HepG2 (cell line): ENCODE data around the gene SGPL1. TPM values are rescaled to one million over a fixed set of nuclear protein-coding genes. Genes with fewer than 3 reads are reported as not detected.

Experiments
- ATAC-seq: fragments of 200-7000 bp; cut with Tn5 transposase; 3 replicates; pipeline ENCODE4 v1.9.1; 2020; ENCODE audit warnings: mild to moderate bottlenecking, moderate library complexity
- BruUV-seq: library from RNA; stranded (reverse); fragments of 400-500 nt; replicated peaks from 2 replicates; lab custom pipeline; 2021; lab: Mats Ljungman, UMichigan
- CTCF ChIA-PET: fragments of 300-600 bp; formaldehyde crosslinking; extraction: SDS; loops from one replicate; lab custom pipeline; 2021; ENCODE audit warnings: low total read pairs, inconsistent platforms, low intra/inter-chr PET ratio; lab: Yijun Ruan, JAX
- POLR2A ChIA-PET: fragments of 350-600 bp; sonication (Branson Sonifier 250); formaldehyde crosslinking; loops from one replicate; lab custom pipeline; 2020; ENCODE audit warnings: antibody characterized with exemption, inconsistent platforms; lab: Yijun Ruan, JAX
- DNase-seq: peaks from one replicate; pipeline ENCODE4 v3.0.0-alpha.2; 2015; ENCODE audit warnings: low spot score
- FAIRE-seq: peaks from 3 replicates; lab custom pipeline; 2011; peaks lifted over from hg19 to GRCh38; lab: Jason Lieb, UNC
- H2AFZ ChIP-seq: one replicate; pipeline ENCODE4 v1.6.1; 2011; ENCODE audit warnings: low read length, inconsistent platforms
- H3K27ac ChIP-seq: fragments of 300-600 bp; 3 replicates; pipeline ENCODE4 v1.8.0; 2011; ENCODE audit warnings: mixed run types, mild to moderate bottlenecking, mixed read lengths, low read length, inconsistent platforms; ENCODE audit not compliant: insufficient read depth; ENCODE audit errors: extremely low read length
- H3K27me3 ChIP-seq, 2 experiments: fragments of 200-600 bp in 1 of 2; 2 replicates in 1 of 2; 3 replicates in 1 of 2; pipeline versions ENCODE4 v1.6.0 to v1.8.0; 2011; ENCODE audit warnings: low read length in 2 of 2, mild to moderate bottlenecking in 2 of 2, moderate library complexity in 2 of 2, inconsistent platforms in 1 of 2; ENCODE audit not compliant: insufficient read depth in 2 of 2, control insufficient read depth in 1 of 2
- H3K36me3 ChIP-seq, 2 experiments: fragments of 200-600 bp in 1 of 2; replicated peaks in 1 of 2; 2 replicates in 1 of 2; 3 replicates in 1 of 2; pipeline versions ENCODE4 v1.5.1 to v1.8.0; 2011; ENCODE audit warnings: low read length in 2 of 2, inconsistent platforms in 1 of 2; ENCODE audit not compliant: insufficient read depth in 2 of 2, control insufficient read depth in 1 of 2
- H3K4me1 ChIP-seq: 2 replicates; pipeline ENCODE4 v1.5.1; 2012; ENCODE audit warnings: low read length, inconsistent platforms; ENCODE audit not compliant: insufficient read depth
- H3K4me2 ChIP-seq: 2 replicates; pipeline ENCODE4 v1.6.0; 2011; ENCODE audit warnings: low read depth, low read length, inconsistent platforms
- H3K4me3 ChIP-seq, 3 experiments: fragments of 200-600 bp in 1 of 3; sonication (generic), shearing (Covaris generic) in 1 of 3; replicated peaks in 1 of 3; 2 replicates each; pipeline ENCODE4 v1.5.1; 2011 to 2016; ENCODE audit warnings: low read length in 3 of 3, inconsistent platforms in 2 of 3, low read depth in 2 of 3, mild to moderate bottlenecking in 2 of 3, control low read depth in 1 of 3, mixed read lengths in 1 of 3; ENCODE audit not compliant: insufficient read depth in 1 of 3
- H3K79me2 ChIP-seq: one replicate; pipeline ENCODE4 v1.6.1; 2011; ENCODE audit warnings: low read length, inconsistent platforms; ENCODE audit not compliant: insufficient read depth
- H3K9ac ChIP-seq: 2 replicates; pipeline ENCODE4 v1.6.0; 2011; ENCODE audit warnings: mild to moderate bottlenecking, low read depth, low read length, inconsistent platforms; ENCODE audit not compliant: insufficient read depth
- H3K9me3 ChIP-seq: 2 replicates; pipeline ENCODE4 v1.5.1; 2012; ENCODE audit warnings: mild to moderate bottlenecking, low read length
- H4K20me1 ChIP-seq: 2 replicates; pipeline ENCODE4 v1.6.0; 2011; ENCODE audit warnings: inconsistent platforms, mild to moderate bottlenecking, low read length, moderate library complexity; ENCODE audit not compliant: insufficient read depth
- AKAP8 ChIP-seq: sonication (generic); formaldehyde crosslinking; IDR thresholded peaks from 2 replicates; pipeline ENCODE4 v1.5.1; 2020; ENCODE audit warnings: mild to moderate bottlenecking, missing genetic modification reagents
- ARID5B ChIP-seq: IDR thresholded peaks from 2 replicates; pipeline ENCODE4 v1.4.0; 2020; ENCODE audit warnings: mild to moderate bottlenecking, missing genetic modification reagents
- HMGXB4 ChIP-seq, 2 experiments: sonication (generic) in 1 of 2; formaldehyde crosslinking in 1 of 2; IDR thresholded peaks; 2 replicates each; pipeline versions ENCODE4 v1.4.0 to v1.6.1; 2018 to 2020; ENCODE audit warnings: missing genetic modification reagents in 2 of 2, borderline replicate concordance in 1 of 2, low read depth in 1 of 2, mild to moderate bottlenecking in 1 of 2, missing biosample characterization in 1 of 2
- KDM2A ChIP-seq: sonication (generic); formaldehyde crosslinking; IDR thresholded peaks from 2 replicates; pipeline ENCODE4 v1.4.0; 2020; ENCODE audit warnings: low read depth, missing genetic modification reagents, borderline replicate concordance
- KLF13 ChIP-seq: sonication (generic); formaldehyde crosslinking; IDR thresholded peaks from 2 replicates; pipeline ENCODE4 v1.4.0; 2020; ENCODE audit warnings: mild to moderate bottlenecking, missing genetic modification reagents
- MIER3 ChIP-seq: IDR thresholded peaks from 2 replicates; pipeline ENCODE4 v1.6.1; 2016; ENCODE audit warnings: missing compliant biosample characterization, borderline replicate concordance
- RAD21 ChIP-seq: fragments of 450-650 bp; formaldehyde crosslinking; IDR thresholded peaks from 2 replicates; pipeline ENCODE4 v1.5.0; 2020; ENCODE audit warnings: mild to moderate bottlenecking
- RFX1 ChIP-seq: fragments of 450-650 bp; IDR thresholded peaks from 2 replicates; pipeline ENCODE4 v1.6.1; 2017
- SAP130 ChIP-seq: IDR thresholded peaks from 2 replicates; pipeline ENCODE4 v1.6.1; 2016; ENCODE audit warnings: low read depth
- SMC3 ChIP-seq: IDR thresholded peaks from 2 replicates; pipeline ENCODE4 v1.6.1; 2011; ENCODE audit warnings: low read length, improper control_type of control experiment
- STAG1 ChIP-seq: sonication (generic); formaldehyde crosslinking; IDR thresholded peaks from 2 replicates; pipeline ENCODE4 v1.4.0; 2020; ENCODE audit warnings: missing genetic modification reagents
- TARDBP ChIP-seq: sonication (generic); formaldehyde crosslinking; IDR thresholded peaks from 2 replicates; pipeline ENCODE4 v1.8.0; 2022; ENCODE audit warnings: mild to moderate bottlenecking, missing genetic modification reagents
- ZBTB14 ChIP-seq: sonication (generic); formaldehyde crosslinking; IDR thresholded peaks from 2 replicates; pipeline ENCODE4 v1.4.0; 2020; ENCODE audit warnings: missing genetic modification reagents
- ZNF331 ChIP-seq: sonication (generic); formaldehyde crosslinking; IDR thresholded peaks from 2 replicates; pipeline ENCODE4 v1.4.0; 2020; ENCODE audit warnings: missing genetic modification reagents
- ZNF580 ChIP-seq: IDR thresholded peaks from 2 replicates; pipeline ENCODE4 v1.6.1; 2016; ENCODE audit warnings: low read depth, borderline replicate concordance
- WGBS: methylation state at CpG from one replicate; pipeline ENCODE4 v1.1.6; 2017; ENCODE audit warnings: low lambda C conversion rate; 5-methylcytosine and 5-hydroxymethylcytosine counted together
- in situ Hi-C: cut with HindIII; loops from 2 replicates; pipeline ENCODE4 v1.10.0; 2017; ENCODE audit warnings: low pct_unique_long_range_greater_than_20kb; ENCODE audit not compliant: extremely low pct_ligation_motif_present
- intact Hi-C: fragments of 100-400 bp; cut with micrococcal nuclease; formaldehyde crosslinking; loops from one replicate; pipeline ENCODE4 v1.10.0; 2022; ENCODE audit not compliant: unreplicated experiment
- polyA plus RNA-seq, 8 experiments: library from polyadenylated mRNA; depleted of rRNA in 3 of 8; stranded (reverse) in 7 of 8; unstranded in 1 of 8; fragments of >200 nt; fragmentation: Illumina TruSeq in 4 of 8; extraction: Trizol in 4 of 8; gene quantifications; 2 replicates each; pipeline versions ENCODE4 v1.2.1 to v1.2.3, GENCODE V29; 2011 to 2016; ENCODE audit warnings: low read depth in 4 of 8, missing spikeins in 1 of 8, mixed read lengths in 1 of 8; ENCODE audit not compliant: insufficient read depth in 1 of 8
- total RNA-seq, 5 experiments: library from RNA; depleted of rRNA; stranded (reverse); fragments of >200 nt; fragmentation: Illumina TruSeq; extraction: Trizol; gene quantifications; 2 replicates each; pipeline ENCODE4 v1.2.3, GENCODE V29; 2016; ENCODE audit warnings: low read depth in 1 of 5

Gene SGPL1
- total and polyA plus RNA-seq, 2 of the 13 experiments (the other 11 are each of a cell fraction or from before 2014, with no cell fraction given), result 17.6 to 25.0 TPM

DNA sequence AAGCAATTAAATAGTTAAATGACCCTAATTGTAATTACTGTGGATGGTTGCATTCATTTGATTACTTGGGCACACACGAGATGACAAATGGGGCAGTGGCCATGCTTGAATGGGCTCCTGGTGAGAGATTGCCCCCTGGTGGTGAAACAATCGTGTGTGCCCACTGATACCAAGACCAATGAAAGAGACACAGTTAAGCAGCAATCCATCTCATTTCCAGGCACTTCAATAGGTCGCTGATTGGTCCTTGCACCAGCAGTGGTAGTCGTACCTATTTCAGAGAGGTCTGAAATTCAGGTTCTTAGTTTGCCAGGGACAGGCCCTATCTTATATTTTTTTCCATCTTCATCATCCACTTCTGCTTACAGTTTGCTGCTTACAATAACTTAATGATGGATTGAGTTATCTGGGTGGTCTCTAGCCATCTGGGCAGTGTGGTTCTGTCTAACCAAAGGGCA, 64.4 kb downstream of the SGPL1 start:
- H3K9ac ChIP-seq, result no peak overlapping the region
- H3K4me2 ChIP-seq, result no peak overlapping the region
- H3K27ac ChIP-seq, result no peak overlapping the region
- H3K36me3 ChIP-seq, result peaks cover 16 to 47% of the 10 kb centered on the region in 2 experiments
- no peak overlapping the region for H3K4me3 ChIP-seq
- POLR2A ChIA-PET, result no interaction called here
- H3K27me3 ChIP-seq, result no peaks in the 10 kb centered on the region
- intact Hi-C loops, result loop anchor here (1.0 to 2.0 kb wide), 2 partner anchors 65 to 329 kb away; partner anchors contain the start of gene SGPL1
- WGBS, result 9% methylated on average over 4 of the region's 4 CpGs
- H2AFZ ChIP-seq, result no peak overlapping the region
- CTCF ChIA-PET, result interaction anchor here (2.1 to 3.0 kb wide), 2 partner anchors 64 to 330 kb away, joined by 15 to 50 read pairs; partner anchors contain the start of gene SGPL1
- in situ Hi-C loops, result loop anchor here (5.0 to 10.0 kb wide), 2 partner anchors 63 to 325 kb away; partner anchors contain the start of gene SGPL1
- H4K20me1 ChIP-seq, result no peaks in the 10 kb centered on the region
- no peaks in the 10 kb centered on the region for H3K79me2 ChIP-seq
- FAIRE-seq (peak; percentile 94), ATAC-seq (peak; percentile 91), DNase-seq (peak; percentile 77)
- BruUV-seq, result no TSS peak
- H3K9me3 ChIP-seq, result no peaks in the 10 kb centered on the region
- no peaks in the 10 kb centered on the region for H3K4me1 ChIP-seq
- TF ChIP-seq RFX1 (no peak), MIER3 (CRISPR knock-in tag) (peak; percentile 44; the same call in 1 of the 2 replicates), ARID5B (CRISPR knock-in tag) (peak; percentile 23; the same call in 1 of the 2 replicates), TARDBP (CRISPR knock-in tag) (0 out of 2 replicates have a peak, but pooled peaks have one; percentile 29), STAG1 (CRISPR knock-in tag) (peak; percentile 92), KDM2A (CRISPR knock-in tag) (peak; percentile 29; the same call in 1 of the 2 replicates), AKAP8 (no peak), KLF13 (CRISPR knock-in tag) (no peak), HMGXB4 (CRISPR knock-in tag; IDR thresholded peaks at IDR 0.05; ENCODE audit: borderline replicate concordance in 1 of 2, low read depth in 1 of 2) (0 out of 4 replicates have a peak, but pooled peaks of 1 of the 2 experiments have one; percentile 20), ZBTB14 (CRISPR knock-in tag) (peak; percentile 81), ZNF331 (CRISPR knock-in tag) (0 out of 2 replicates have a peak, but pooled peaks have one; percentile 30), SMC3 (peak; percentile 97), ZNF580 (CRISPR knock-in tag) (0 out of 2 replicates have a peak, but pooled peaks have one; percentile 23), SAP130 (CRISPR knock-in tag) (peak; percentile 38; the same call in 1 of the 2 replicates), RAD21 (peak; percentile 85)
